Nephron (organoid): Measurements from ENCODE around the gene RMI1.
"Not testable (repeated sequence)": the region's sequence is repeated elsewhere in the genome, so short reads cannot be mapped to it uniquely, and the experiment has no call there.

Source experiments
- H3K27ac Mint-ChIP-seq, 3 experiments: 2 replicates each; pipeline ENCODE4 v1.8.0; 2020; ENCODE audit warnings: mixed read lengths in 3 of 3, mild to moderate bottlenecking in 2 of 3, moderate library complexity in 1 of 3
- H3K27me3 Mint-ChIP-seq: 2 replicates; pipeline ENCODE4 v1.8.0; 2021; ENCODE audit warnings: low read depth, mild to moderate bottlenecking, moderate library complexity, mixed read lengths
- H3K36me3 Mint-ChIP-seq: 2 replicates; pipeline ENCODE4 v1.8.0; 2020; ENCODE audit warnings: low read depth, mixed read lengths
- H3K4me1 Mint-ChIP-seq: 2 replicates; pipeline ENCODE4 v1.8.0; 2020; ENCODE audit warnings: mixed read lengths
- H3K4me3 Mint-ChIP-seq, 3 experiments: 2 replicates each; pipeline ENCODE4 v1.8.0; 2020; ENCODE audit warnings: mild to moderate bottlenecking in 3 of 3, mixed read lengths in 3 of 3, moderate library complexity in 2 of 3
- H3K9me3 Mint-ChIP-seq: 2 replicates; pipeline ENCODE4 v1.8.0; 2020; ENCODE audit warnings: mixed read lengths
- CTCF ChIP-seq, 3 experiments: fragments of 200-600 bp; sonication (generic); IDR thresholded peaks; one replicate each; pipeline ENCODE4 v1.5.0; 2021; ENCODE audit warnings: antibody characterized with exemption in 3 of 3; ENCODE audit not compliant: unreplicated experiment in 3 of 3

The RMI1 gene

GRCh38 chr9:84027201-84027600 is 46.6 kb downstream of the RMI1 start:
- peaks cover 6% of the 10 kb centered on the region for H3K9me3 Mint-ChIP-seq
- H3K4me1 Mint-ChIP-seq: no peaks in the 10 kb centered on the region
- no peak for TF ChIP-seq CTCF (IDR thresholded peaks at IDR 0.05; ENCODE audit: unreplicated experiment in 3 of 3)
- no peaks in the 10 kb centered on the region for H3K27me3 Mint-ChIP-seq
- no peak overlapping the region for H3K27ac Mint-ChIP-seq
- no peak overlapping the region for H3K4me3 Mint-ChIP-seq
- no peaks in the 10 kb centered on the region for H3K36me3 Mint-ChIP-seq

DNA sequence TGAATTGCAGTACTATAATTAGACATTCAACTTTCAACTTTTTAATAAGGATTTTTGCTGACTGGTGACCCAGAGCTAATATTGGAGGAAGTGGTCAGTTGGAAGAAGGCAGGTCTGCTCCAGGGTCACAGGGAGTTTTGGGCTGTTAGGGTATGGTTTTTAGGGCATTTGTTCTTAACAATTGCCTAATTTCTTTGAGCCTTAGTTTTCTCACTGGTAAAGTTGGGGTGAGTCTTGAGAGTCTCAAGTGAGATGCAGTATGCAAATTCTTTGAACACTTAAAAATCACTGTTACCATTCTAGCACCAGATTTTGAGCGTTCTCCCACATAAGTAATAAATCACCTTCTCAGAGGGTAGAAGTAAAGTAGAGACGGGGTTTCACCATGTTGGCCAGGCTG is 50.9 kb downstream of the RMI1 start:
- H3K27me3 Mint-ChIP-seq: no peaks in the 10 kb centered on the region

GRCh38 chr9:84041857-84042256 is 61.3 kb downstream of the RMI1 start:
- not testable (repeated sequence) for H3K4me1 Mint-ChIP-seq, H3K27ac Mint-ChIP-seq, H3K36me3 Mint-ChIP-seq, H3K4me3 Mint-ChIP-seq, H3K27me3 Mint-ChIP-seq
- peaks cover 36% of the 10 kb centered on the region for H3K9me3 Mint-ChIP-seq

More for the DNA sequence above, 50.9 kb downstream of the RMI1 start:
- peaks cover 4% of the 10 kb centered on the region for H3K9me3 Mint-ChIP-seq
- no peak for TF ChIP-seq CTCF (IDR thresholded peaks at IDR 0.05; ENCODE audit: unreplicated experiment in 3 of 3)
- H3K4me3 Mint-ChIP-seq: no peak overlapping the region
- H3K4me1 Mint-ChIP-seq: no peaks in the 10 kb centered on the region
- H3K27ac Mint-ChIP-seq: no peak overlapping the region
- H3K36me3 Mint-ChIP-seq: no peaks in the 10 kb centered on the region

GRCh38 chr9:84045481-84046097 is 65.0 kb downstream of the RMI1 start:
- Mint-ChIP-seq H3K27ac (no peak overlapping the region), H3K4me1 (no peaks in the 10 kb centered on the region), H3K27me3 (peaks cover 6% of the 10 kb centered on the region), H3K4me3 (no peak overlapping the region), H3K9me3 (peaks cover 21% of the 10 kb centered on the region), H3K36me3 (peaks cover 5% of the 10 kb centered on the region)
- no peak for TF ChIP-seq CTCF (IDR thresholded peaks at IDR 0.05; ENCODE audit: unreplicated experiment in 3 of 3)
